GM21367 (cell line): ENCODE data around the gene PHC2.

Source experiments
- ATAC-seq: cut with Tn5 transposase; IDR thresholded peaks from one replicate; pipeline ENCODE4 v1.9.1; 2021; ENCODE audit not compliant: unreplicated experiment

PHC2 gene

DNA sequence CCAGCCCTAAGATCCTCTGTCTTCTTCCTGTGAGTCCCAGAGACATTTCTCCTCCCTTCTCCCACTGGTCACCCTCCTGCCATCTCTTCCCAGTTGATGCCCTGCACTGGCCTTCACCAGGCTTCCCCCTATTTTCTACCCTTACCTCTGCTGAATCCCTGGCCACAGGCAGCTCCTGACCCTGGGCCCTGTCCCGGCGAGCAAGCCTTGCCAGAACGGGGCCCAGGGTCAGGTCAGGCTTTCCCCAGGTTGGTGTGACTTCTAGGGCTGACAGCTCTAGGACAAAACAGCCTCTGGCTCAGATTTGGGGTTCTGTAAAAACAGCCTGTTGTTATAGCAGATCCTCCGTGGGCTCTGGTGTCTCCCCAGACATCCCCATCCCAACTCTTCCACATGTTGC is 57.3 kb downstream of the PHC2 start:
- ATAC-seq, result no peak

DNA sequence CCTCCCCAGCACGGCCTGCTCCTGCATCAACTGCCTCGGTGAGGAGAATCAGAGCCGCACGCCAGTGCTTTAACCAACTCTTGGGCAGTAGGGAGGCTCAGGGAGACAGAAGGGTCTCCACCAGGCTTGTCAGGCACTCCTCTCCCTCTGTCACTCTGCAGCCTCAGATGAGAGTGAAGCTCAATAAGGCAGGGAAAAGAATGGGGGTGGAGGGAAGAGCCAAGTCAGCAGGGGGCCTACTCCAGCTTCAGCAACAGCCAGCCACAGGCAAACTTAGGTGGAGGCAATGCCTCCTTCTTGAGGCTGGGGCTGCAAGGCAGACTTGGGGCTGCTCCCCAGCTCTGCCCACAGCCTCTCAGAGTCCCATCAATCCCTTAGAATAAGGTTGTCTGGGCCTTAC is 58.2 kb downstream of the PHC2 start:
- ATAC-seq, result no peak

DNA sequence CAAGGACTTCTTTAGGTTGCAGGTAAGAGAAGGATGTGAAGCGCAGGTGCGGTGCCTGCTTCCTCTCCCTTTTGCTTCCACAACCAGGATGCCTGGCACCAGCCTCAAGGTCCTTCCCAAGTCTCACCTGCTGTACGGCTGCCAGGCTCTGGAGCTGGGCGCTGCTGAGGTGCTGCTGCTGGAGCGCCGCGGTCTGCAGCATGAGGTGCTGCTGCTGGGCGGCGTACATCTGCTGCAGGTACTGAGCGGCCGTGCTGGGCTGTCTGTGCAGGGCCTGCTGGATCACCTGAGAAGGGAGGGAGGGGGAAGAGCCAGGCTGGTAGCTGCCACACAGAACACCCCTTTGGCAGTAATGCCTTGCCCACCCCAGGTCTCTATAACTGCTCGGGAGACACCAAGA is 58.7 kb downstream of the PHC2 start:
- no peak for ATAC-seq

DNA sequence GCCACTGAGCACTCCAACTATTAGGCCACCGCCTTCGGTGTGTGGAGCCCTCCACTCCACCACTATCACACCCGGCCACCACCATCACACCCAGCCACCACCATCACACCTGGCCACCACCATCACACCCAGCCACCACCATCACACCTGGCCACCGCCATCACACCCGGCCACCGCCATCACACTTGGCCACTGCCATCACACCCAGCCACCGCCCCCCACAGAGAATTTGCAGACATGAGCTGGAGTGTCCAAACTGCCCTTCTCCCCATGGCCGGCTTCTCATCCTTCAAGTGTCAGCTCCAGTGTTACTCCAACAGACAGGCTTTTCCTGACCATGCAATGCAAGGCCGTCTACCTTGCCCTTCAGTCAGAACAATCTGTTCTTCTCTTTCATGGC is 59.6 kb downstream of the PHC2 start:
- ATAC-seq, result no peak

DNA sequence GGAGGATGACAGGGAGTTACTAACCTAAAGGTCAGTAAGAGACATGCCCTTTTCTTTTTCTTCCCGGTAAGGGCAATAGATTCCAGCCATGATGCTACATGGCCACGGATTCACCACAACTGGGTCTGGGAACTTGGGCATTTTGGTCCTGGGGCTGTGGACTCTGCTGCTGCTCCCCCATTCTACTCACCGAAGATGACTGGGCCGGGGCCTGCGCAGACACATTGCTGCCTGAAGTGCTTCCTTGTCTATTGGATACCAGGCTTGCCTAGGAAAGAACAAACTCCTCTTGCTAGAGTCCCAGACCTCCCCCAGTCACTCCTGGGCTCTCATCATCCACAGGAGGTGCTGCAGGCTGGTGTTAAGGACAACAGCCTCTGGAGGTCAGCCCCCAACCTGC is 60.1 kb downstream of the PHC2 start:
- ATAC-seq, result no peak

DNA sequence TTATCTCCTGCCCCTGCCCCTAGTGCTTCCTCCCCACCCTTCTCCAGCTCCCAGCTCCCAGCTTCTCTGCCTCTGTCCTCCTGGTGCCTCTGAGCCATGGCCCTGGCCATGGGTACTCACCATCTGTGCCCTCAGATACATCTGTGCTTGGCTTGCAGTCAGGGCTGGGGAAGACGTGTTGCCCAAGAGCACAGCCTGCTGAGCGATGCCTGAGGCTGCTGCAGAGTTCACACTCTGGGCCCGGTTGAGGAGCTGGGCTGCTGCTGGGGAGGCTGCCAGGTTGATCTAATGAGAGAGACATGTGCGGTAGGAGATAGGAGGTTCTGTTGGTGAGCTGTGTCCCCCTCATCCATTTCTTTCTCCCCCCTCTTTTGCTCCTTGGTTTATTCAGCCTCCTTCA is 60.6 kb downstream of the PHC2 start:
- ATAC-seq, result no peak

DNA sequence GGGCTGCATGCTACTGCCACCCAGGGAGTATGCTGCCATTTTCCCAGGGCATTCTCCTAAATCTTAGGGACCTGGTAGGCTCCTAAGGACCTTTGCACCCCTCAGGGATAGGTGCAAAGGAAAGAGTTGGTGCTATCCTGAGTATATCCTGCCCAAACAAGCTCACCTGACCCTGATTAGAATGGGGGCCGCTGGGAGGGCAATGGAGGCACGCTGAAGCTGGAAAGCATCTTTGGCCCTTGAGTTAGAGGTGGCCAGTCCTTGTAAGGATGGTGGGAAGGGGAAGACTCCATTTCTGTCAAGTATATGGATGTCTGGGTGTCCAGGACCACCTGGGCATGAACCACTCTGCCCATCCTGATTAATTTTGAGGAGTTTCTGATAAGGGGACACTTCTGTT is 61.1 kb downstream of the PHC2 start:
- ATAC-seq, result no peak

GRCh38 chr1:33369081-33369480 is 61.8 kb downstream of the PHC2 start:
- ATAC-seq, result no peak

GRCh38 chr1:33368431-33368830 is 62.5 kb downstream of the PHC2 start:
- no peak for ATAC-seq

GRCh38 chr1:33367485-33368405 is 63.1 kb downstream of the PHC2 start:
- no peak for ATAC-seq

DNA sequence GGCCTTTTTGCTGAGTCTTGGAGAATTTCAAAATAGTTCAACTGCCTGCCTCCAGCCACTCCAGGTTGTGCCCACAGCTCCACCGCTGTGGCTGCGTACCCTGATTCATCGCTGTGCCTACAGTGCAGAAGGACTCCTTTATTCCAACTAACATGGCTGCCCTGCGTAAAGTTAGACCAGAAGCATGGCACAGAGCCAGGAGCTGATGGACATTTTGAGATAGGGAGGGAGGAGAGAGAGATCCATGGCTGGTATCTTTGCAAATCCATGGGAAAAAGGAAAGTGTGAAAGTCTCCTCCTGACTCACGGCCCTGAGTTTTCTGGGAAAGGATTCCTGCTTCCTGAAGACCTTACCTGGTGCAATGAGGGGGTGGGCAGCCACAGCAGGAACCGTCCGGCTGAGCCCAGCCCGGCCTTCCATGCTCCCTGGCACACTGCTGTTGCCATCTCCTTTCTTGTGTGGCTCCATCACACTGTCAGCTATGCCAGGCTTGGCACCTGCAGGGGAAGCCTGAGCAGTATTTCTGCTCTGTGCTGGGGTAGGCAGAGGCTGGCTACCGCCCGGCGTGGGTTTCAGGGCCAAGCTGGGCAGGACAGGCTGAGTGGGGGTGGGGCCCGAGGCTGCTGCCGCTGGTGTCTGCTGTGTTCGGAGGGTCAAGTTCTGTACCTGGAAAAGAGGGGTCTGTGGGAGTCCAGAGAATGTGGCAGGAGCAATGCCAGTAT is 64.0 kb downstream of the PHC2 start:
- no peak for ATAC-seq

- ATAC-seq, result no peak
Measured at GRCh38 chr1:33365560-33365997, 65.3 kb downstream of the PHC2 start.

- ATAC-seq, result no peak
Measured at GRCh38 chr1:33364565-33364918, 66.4 kb downstream of the PHC2 start.

DNA sequence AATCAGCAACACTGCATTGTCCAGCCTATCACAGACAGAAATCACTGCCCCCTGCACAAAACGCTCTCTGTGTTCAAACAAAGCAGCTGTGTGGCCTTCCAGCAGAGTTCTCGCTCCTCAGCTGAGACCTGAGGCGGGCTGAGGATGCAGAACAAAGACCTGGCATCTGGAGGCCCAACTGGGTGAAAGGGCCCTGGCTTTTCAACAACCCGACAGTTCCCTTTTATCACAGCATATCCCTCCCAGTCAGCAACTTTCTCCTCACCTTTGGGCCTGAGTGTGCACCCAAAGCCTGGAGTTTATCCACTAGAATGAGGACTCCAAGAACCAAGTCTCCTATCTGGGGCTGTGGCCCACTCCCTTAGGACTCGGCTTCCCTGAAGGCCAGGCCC is 67.4 kb downstream of the PHC2 start:
- ATAC-seq, result no peak

DNA sequence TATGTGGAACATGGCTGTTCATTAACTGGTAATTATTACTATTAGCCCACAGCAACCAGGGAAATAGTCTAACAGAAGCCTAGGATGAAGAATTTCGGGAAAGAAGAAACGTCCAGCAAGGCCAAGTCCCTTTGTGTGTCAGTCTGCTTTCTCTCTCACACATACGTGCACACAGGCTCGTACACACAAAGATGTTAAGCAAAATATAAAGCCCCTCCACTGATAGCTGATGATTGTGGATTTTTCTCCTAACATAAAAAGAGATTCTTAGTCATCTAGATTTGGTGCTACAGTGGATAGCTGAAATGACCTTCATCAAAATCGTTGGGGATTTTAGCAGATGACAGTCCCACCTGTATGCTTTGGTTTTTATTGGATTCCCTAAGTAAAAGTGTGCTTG is 67.9 kb downstream of the PHC2 start:
- ATAC-seq, result no peak

DNA sequence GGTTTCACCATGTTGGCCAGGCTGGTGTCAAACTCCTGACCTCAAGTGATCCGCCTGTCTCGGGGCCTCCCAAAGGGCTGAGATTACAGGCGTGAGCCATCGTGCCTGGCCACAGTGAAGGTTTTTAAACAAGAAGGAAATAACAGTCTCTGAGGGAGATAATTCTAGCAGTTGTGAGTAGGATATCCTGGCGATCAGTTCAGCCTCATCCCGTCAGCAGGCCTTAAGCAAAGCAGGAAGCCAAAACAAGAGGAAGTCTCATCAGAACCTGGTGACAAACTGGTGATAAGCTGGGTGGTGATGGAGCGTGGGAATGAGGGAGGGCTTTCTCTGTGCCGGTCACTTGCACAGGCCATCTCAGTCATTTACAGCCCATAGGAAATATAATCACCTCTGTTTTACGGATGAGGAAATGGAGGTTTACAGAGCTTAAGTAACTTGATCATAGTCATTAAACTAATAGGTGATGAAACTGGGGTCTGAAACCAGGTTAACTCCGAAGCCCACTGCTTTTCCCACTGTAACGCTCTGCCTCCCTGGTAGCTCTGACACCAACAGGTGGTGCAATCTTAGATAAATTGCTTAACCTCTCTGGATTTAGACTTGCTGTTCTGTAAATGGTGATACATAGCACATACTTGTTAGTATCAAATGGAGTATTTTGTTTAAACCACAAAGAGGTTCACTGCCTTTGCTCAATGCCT is 69.2 kb downstream of the PHC2 start:
- no peak for ATAC-seq

GRCh38 chr1:33360367-33360766 is 70.5 kb downstream of the PHC2 start:
- ATAC-seq, result no peak

- ATAC-seq, result no peak
Measured at GRCh38 chr1:33359931-33360330, 71.0 kb downstream of the PHC2 start.

- ATAC-seq, result no peak
Measured at GRCh38 chr1:33358795-33359503, 71.9 kb downstream of the PHC2 start.

DNA sequence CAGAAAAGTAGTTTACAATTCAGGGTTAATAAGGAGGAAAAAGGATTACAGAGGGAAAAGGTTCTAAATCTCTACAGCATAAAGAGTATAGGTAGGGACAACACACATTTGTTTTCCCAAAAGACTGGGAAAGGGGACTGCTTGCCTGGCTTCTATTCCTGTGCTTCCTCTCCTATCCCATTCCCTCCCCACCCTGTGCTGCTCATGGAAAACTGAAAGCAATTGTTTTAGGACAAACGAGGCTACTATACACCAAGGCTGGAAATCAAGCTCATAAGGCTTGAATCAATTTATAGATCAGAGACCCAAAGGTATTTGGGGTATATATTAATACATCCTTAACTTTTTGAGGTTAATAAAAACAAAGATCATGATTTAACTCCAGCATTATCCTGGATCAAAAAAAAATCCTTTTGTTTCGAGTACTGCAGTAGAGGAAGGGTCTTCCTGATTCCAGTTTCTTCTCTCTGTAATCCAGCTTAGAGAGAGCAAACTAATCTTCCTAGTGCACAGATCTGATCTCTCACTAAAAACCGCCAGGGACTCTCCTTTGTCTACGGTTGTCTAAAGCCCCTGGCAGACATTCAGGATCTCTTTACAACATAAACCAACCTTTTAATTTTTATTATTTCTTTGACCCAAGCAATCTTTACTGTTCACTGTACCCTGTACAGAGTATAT is 72.6 kb downstream of the PHC2 start:
- no peak for ATAC-seq

DNA sequence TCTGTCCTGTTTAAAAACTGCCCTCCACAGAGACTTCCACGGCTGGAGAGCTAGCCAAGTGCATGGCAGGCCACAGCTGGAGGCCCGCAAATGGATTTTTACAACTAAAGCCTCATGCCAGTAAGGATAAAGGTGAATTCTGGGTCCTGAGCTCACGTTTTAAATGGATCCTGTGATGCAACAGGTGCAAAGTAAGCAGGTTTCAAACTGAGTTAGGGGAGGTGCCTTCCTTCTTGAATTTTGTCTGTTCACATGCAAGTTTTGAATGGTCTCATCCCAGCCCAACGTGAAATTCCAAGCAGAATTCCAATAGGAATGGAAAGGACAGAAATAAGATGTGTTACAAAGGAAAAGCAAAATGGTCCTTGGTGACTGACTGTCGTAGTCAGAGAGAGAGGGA is 73.8 kb downstream of the PHC2 start:
- no peak for ATAC-seq
